ENCODE results near the gene RILPL1. TPM values are rescaled to one million over a fixed set of nuclear protein-coding genes. Genes with fewer than 3 reads are reported as not detected.
"Not testable (repeated sequence)": the region's sequence is repeated elsewhere in the genome, so short reads cannot be mapped to it uniquely, and the experiment has no call there.

The RILPL1 gene
- total RNA-seq, 1 donor, result 16.3 TPM

GRCh38 chr12:123559468-123559867 lies 25.9 kb upstream of the RILPL1 start:
- Histone ChIP-seq H3K27me3 (ENCODE audit: insufficient read depth, low read length) (no peaks in the 10 kb centered on the region), H3K4me3 (ENCODE audit: insufficient read depth, low read length) (no peak overlapping the region), H4K20me1 (ENCODE audit: insufficient read depth, low read length) (no peaks in the 10 kb centered on the region), H3K27ac (ENCODE audit: low read depth, low read length) (no peak overlapping the region), H3K4me2 (ENCODE audit: insufficient read depth, low read length) (no peak overlapping the region), H3K9me3 (ENCODE audit: low read depth, low read length) (no peaks in the 10 kb centered on the region), H3K36me3 (ENCODE audit: insufficient read depth, low read length) (no peaks in the 10 kb centered on the region), H3K79me2 (ENCODE audit: insufficient read depth, low read length) (no peaks in the 10 kb centered on the region), H3K4me1 (ENCODE audit: insufficient read depth, low read length) (no peaks in the 10 kb centered on the region), H2AFZ (ENCODE audit: low read length) (no peak overlapping the region)
- TF ChIP-seq CTCF (IDR thresholded peaks at IDR 0.05; ENCODE audit: extremely low read depth, low read depth, low read length), result no peak
- no peak for DNase-seq (ENCODE audit: insufficient read length, low spot score, missing footprints)

GRCh38 chr12:123558487-123558886 lies 25.0 kb upstream of the RILPL1 start:
- not testable (repeated sequence) for H3K79me2 ChIP-seq (ENCODE audit: insufficient read depth, low read length)

GRCh38 chr12:123554843-123555242 lies 21.3 kb upstream of the RILPL1 start:
- not testable (repeated sequence) for DNase-seq (ENCODE audit: insufficient read length, low spot score, missing footprints); H3K9me3 ChIP-seq (ENCODE audit: low read depth, low read length); H3K4me2 ChIP-seq (ENCODE audit: insufficient read depth, low read length); H2AFZ ChIP-seq (ENCODE audit: low read length); H3K79me2 ChIP-seq (ENCODE audit: insufficient read depth, low read length); H3K36me3 ChIP-seq (ENCODE audit: insufficient read depth, low read length); H3K4me1 ChIP-seq (ENCODE audit: insufficient read depth, low read length); H4K20me1 ChIP-seq (ENCODE audit: insufficient read depth, low read length); H3K27me3 ChIP-seq (ENCODE audit: insufficient read depth, low read length); H3K4me3 ChIP-seq (ENCODE audit: insufficient read depth, low read length); H3K27ac ChIP-seq (ENCODE audit: low read depth, low read length)

More at GRCh38 chr12:123558487-123558886, 25.0 kb upstream of the RILPL1 start:
- not testable (repeated sequence) for DNase-seq (ENCODE audit: insufficient read length, low spot score, missing footprints); H3K4me2 ChIP-seq (ENCODE audit: insufficient read depth, low read length); H3K9me3 ChIP-seq (ENCODE audit: low read depth, low read length); H3K4me1 ChIP-seq (ENCODE audit: insufficient read depth, low read length); H3K27ac ChIP-seq (ENCODE audit: low read depth, low read length); H2AFZ ChIP-seq (ENCODE audit: low read length); H4K20me1 ChIP-seq (ENCODE audit: insufficient read depth, low read length); H3K36me3 ChIP-seq (ENCODE audit: insufficient read depth, low read length); H3K27me3 ChIP-seq (ENCODE audit: insufficient read depth, low read length); H3K4me3 ChIP-seq (ENCODE audit: insufficient read depth, low read length)

GRCh38 chr12:123554136-123554535 lies 20.6 kb upstream of the RILPL1 start:
- H3K27me3 ChIP-seq (ENCODE audit: insufficient read depth, low read length); H3K79me2 ChIP-seq (ENCODE audit: insufficient read depth, low read length); H3K4me3 ChIP-seq (ENCODE audit: insufficient read depth, low read length); H3K36me3 ChIP-seq (ENCODE audit: insufficient read depth, low read length); H3K27ac ChIP-seq (ENCODE audit: low read depth, low read length); DNase-seq (ENCODE audit: insufficient read length, low spot score, missing footprints); H4K20me1 ChIP-seq (ENCODE audit: insufficient read depth, low read length); H3K4me1 ChIP-seq (ENCODE audit: insufficient read depth, low read length); H2AFZ ChIP-seq (ENCODE audit: low read length); H3K9me3 ChIP-seq (ENCODE audit: low read depth, low read length); H3K4me2 ChIP-seq (ENCODE audit: insufficient read depth, low read length): not testable (repeated sequence)

GRCh38 chr12:123550700-123551099 lies 17.2 kb upstream of the RILPL1 start:
- Histone ChIP-seq H4K20me1 (ENCODE audit: insufficient read depth, low read length) (no peaks in the 10 kb centered on the region), H3K79me2 (ENCODE audit: insufficient read depth, low read length) (no peaks in the 10 kb centered on the region), H3K4me1 (ENCODE audit: insufficient read depth, low read length) (no peaks in the 10 kb centered on the region), H3K9me3 (ENCODE audit: low read depth, low read length) (peaks cover 3% of the 10 kb centered on the region), H2AFZ (ENCODE audit: low read length) (no peak overlapping the region), H3K27ac (ENCODE audit: low read depth, low read length) (no peak overlapping the region), H3K36me3 (ENCODE audit: insufficient read depth, low read length) (no peaks in the 10 kb centered on the region), H3K4me3 (ENCODE audit: insufficient read depth, low read length) (no peak overlapping the region), H3K27me3 (ENCODE audit: insufficient read depth, low read length) (peaks cover 4% of the 10 kb centered on the region), H3K4me2 (ENCODE audit: insufficient read depth, low read length) (no peak overlapping the region)
- DNase-seq (ENCODE audit: insufficient read length, low spot score, missing footprints), result no peak
- TF ChIP-seq CTCF (IDR thresholded peaks at IDR 0.05; ENCODE audit: extremely low read depth, low read depth, low read length), result no peak
